Measurements from ENCODE around the gene LGALS7B.
"Not testable (repeated sequence)": the region's sequence is repeated elsewhere in the genome, so short reads cannot be mapped to it uniquely, and the experiment has no call there.

The LGALS7B gene

DNA sequence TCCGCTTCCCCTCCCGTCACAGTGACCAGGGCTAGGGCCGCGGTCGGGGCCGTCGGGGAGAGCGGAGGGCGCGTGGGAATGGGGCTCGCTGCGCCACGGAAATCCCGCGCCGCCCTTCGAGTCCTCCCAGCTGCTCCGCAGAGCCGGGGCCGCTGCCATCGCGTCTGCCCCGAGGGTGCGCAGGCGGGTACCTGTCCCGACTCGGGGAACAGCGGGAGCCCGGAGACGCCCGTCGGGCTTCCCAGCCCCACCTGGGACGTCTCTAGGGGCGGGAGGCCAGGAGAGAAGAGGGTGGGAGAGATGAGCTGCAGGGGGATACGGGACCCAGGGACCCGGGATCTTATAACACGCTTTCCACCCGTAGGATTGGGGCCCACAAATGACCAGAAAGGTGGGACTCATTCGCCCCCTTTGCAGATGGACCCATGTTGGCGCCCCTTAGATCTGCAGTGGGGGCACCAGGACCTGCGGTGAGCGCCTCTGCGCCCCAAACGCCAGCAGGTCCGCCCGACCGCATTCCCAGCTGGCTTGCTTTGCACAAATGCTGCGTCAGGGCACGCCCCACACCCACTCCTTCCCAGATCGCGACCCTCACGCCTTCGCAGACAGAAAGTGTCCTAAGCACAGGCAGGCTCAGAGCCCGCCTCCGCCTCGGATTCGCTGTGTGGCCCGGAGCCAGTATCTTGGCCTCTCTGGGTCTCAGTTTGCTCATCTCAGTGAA lies 18.6 kb upstream of the LGALS7B start:
- DNase-seq, result not testable (repeated sequence)

DNA sequence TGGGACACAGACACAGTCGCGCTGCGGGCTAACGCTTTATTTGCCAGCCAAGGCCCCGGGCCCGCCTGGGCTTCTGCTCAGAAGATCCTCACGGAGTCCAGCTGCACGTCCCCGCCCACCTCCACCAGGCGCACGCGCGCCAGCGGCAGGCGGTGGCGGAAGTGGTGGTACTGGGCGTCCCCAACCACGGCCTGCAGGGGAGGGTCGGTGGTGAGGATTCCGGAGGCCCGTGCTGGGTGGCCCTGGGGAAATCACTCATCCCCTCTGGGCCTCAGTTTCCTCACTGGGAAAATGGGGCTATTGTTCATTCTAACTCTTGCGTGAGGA lies 18.1 kb upstream of the LGALS7B start:
- DNase-seq, result not testable (repeated sequence)

DNA sequence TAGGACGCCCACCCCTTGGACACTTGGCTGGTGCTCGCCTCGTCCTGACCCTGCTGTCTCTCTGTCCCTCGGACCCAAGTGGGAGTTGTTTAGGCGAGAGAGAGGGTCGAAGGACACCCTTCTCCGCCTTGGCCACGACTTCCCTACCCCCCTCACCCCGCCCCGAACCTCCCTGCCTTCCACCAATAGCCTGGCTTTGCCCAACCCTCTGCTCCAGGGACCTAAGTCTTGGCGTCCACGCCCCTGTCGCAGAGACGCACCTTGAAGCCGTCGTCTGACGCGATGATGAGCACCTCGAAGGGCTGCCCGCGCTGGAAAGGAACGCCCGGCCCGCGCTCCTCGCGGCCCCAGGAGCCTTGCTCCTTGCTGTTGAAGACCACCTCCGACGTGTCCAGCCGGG lies 17.4 kb upstream of the LGALS7B start:
- DNase-seq, result not testable (repeated sequence)

DNA sequence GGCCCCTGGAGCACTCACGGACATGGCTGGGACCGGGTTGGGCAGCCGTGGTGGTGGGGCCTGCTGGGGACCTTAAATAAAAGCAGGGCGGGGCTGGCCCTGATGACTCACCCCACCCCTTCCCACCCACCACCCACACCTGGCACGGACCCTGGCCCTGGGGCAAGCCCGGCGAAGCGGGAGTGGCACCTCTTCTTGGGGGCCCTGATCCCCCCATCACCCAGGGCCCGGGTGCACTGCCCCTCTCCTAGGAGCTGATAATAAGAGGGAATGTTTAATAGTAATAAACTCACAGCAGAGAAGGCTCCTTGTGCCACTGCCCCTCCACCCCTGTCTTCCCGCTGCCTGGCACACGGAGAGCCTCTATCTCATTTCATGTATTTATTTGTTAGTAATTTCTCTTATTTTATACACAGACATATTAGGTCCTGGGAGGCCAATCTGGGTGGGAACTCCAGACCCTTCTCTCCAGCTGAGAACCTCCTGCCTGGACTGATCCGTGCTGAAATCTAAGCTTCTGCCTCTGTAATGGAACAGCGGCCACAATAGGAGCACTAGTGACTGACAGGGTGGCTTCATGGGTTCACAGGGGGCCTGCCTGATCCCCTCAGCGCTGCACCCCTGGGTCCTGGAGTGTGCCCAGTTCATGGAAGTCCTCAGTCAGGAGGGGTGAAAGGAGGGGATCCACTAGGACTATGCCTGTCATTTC lies 15.4 kb upstream of the LGALS7B start, which contains the start of gene LGALS7:
TSS of gene LGALS7 (minus strand) at position 49 of the 709 bp plus-strand sequence. CDS start at position 24, 25 bp downstream.
- DNase-seq, result no peak

DNA sequence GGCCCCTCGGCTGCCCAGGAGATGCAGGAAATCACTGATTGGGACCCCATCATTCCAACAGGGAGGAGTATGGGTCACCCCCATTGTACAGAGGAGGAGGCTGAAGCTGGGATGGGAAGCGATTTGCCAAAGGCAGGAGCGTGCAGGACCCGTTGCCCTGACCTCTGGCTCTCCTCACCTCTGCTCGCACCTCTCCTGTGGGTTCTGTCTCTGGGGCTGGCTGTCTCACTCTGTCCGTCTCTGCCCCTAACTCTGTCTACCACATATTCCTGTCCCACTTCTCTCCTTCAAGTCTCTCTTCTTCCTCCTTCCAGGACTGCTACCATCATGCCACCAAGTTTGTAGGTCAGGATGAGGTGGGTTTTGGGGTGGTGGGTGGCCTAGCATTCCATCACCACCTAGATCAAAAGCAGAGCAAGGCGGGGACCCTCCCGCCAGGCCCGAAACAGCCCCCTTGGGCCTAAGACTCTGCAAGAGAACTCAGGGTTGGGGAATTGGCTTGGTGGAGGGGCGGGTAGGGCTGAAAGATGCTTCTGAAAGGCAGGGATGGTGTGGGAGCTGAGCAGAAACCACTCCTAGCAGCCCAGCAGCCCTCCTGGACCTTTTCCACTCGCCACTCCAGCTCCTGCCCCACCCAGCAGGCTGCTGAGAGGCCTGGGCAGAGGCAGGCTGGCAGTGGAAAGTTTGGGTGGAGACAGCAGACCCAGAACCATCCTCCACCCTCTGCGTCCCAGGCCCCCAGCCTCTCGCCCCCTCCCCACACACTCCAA lies 14.6 kb upstream of the LGALS7B start:
- DNase-seq, result no peak

DNA sequence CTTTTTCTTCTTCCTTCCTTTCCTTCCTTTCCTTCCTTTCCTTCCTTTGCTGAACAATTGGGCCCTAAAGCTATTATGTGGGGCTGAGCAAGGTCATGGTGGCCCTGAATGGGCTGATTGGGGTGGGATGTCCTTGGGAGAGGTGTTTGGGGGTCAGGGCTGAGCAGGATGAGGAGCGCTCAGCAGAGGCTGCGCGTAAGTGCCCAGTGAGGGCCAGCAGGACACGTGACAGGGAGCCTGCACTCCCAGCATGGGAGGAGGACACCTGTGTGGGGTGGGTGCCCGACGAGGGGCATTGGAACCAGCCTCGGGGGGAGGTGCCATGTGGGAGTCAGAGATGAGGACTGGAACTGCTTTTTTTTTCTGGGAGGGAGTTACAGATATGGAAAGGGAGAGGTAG lies 10.3 kb upstream of the LGALS7B start:
- DNase-seq, result no peak

DNA sequence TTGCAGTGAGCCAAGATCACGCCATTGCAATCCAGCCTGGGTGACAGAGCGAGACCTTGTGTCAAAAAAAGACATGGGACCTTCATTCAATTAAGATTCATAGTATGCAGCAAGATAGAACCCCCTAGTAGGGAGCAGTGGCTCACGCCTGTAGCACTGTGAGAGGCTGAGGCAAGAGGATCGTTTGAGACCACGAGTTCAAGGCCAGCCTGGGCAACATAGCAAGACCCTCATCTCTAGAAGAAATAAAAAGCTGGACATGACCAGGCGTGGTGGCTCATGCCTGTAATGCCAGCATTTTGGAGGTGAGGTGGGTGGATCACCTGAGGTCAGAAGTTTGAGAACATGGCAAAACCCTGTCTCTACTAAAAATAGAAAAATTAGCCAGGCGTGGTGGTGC lies 8.6 kb upstream of the LGALS7B start:
- no peak for DNase-seq

DNA sequence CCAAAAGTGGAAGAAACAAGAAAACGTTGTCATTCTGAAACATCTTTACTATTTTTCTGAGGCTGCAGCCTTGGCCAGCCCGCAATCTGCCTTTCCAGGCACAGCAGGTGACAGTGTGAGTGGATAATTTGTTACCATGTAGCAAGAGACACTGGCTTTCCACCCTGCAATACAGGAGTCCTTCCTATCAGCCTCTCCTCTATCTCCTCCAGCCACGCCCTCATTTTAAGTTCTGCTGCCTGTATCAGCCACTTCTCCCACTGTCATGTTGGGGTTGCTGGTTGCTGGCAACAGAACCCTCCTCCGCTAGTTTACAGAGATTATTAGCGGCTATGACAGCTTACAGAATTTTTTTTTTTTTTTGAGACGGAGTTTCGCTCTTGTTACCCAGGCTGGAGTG lies 7.9 kb upstream of the LGALS7B start:
- DNase-seq, result no peak

DNA sequence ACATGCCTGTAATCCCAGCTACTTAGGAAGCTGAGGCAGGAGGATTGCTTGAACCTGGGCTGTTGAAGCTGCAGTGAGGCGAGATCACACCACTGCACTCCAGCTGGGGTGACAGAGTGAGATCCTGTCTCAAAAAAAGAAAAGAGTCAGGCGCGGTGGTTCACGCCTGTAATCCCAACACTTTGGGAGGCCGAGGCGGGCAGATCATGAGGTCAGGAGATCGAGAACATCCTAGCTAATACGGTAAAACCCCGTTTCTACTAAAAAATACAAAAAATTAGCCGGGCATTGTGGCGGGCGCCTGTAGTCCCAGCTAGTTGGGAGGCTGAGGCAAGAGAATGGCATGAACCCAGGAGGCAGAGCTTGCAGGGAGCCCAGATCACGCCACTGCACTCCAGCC lies 6.8 kb upstream of the LGALS7B start:
- DNase-seq, result not testable (repeated sequence)

DNA sequence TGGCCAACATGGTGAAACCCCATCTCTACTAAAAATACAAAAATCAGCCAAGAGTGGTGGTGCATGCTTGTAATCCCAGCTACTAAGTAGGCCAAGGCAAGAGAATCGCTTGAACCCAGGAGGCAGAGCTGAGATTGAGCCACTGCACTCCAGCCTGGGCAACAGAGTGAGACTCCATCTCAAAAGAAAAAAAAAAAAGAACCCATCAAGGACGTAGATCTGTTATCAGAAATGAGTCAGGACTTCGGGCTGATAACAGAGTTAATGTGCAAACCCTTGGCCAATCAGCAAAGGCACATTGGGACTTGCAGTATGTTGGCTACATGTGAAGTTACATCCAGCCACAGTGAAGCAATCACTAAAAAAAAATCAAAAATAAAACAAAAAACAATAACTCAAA lies 4.8 kb upstream of the LGALS7B start:
- no peak for DNase-seq

DNA sequence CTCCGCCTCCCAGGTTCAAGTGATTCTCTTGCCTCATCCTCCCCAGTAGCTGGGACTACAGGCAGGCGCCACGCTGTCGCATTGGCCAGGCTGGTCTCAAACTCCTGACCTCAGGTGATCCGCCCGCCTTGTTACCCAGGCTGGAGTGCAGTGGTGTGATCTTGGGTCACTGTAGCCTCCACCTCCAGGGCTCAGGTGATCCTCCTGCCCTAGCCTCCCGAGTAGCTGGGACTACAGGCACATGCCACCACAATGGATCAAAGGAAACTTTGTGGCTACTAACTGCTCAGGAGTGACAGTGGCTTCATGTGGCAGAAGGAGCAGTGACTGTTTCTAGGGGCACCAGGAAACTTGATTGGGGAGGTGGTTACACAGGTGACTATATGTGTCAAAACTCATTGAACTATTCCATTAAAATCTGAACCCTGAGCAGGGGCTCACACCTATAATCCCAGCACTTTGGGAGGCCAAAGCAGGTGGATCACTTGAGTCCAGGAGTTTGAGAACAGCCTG lies 3.8 kb upstream of the LGALS7B start:
- no peak for DNase-seq

DNA sequence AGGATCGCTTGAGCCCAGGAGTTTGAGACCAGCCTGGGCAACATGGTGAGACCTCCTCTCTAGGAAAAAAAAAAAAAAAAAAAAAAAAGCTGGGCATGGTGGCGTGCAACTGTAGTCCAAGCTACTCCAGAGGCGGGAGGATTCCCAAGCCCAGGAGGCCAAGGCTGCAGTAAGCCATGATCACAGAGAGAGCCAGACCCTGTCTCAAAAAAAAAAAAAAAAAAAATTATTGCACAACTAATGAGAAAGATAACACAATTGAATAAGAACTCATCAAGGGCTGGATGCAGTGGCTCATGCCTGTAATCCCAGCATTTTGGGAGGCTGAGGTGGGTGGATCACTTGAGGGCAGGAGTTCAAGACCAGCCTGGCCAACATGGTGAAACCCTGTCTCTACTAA lies 2.9 kb upstream of the LGALS7B start:
- DNase-seq, result not testable (repeated sequence)

DNA sequence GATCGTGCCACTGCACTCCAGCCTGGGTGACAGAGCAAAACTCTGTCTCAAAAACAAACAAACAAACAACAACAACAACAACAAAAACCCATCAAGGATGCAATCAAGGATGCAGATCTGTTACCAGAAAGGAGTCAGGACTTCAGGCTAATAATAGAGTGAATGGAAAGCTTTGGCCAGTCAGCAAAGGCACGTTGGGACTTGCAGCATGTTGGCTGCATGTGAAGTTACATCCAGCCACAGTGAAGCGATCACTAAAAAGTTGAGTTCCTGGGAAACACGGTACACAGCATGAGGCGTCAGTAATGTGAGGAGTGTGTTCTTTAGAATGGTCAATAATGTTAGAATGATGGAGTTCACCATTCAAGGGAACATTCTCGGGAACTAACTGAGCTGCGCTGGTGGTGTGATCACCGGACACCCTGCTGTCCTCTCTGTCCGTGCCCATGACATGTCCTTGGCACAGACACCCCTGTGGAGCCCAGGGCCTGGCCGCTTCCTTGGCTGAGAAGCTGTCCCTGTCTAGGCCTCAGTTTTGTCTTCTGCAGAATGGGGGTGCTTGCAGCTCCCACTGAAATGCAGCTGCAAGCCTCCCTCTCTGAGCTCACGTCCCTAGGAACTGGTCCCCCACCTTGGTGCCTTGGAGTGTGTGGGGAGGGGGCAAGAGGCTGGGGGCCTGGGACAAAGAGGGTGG lies 2.3 kb upstream of the LGALS7B start:
- DNase-seq, result no peak

DNA sequence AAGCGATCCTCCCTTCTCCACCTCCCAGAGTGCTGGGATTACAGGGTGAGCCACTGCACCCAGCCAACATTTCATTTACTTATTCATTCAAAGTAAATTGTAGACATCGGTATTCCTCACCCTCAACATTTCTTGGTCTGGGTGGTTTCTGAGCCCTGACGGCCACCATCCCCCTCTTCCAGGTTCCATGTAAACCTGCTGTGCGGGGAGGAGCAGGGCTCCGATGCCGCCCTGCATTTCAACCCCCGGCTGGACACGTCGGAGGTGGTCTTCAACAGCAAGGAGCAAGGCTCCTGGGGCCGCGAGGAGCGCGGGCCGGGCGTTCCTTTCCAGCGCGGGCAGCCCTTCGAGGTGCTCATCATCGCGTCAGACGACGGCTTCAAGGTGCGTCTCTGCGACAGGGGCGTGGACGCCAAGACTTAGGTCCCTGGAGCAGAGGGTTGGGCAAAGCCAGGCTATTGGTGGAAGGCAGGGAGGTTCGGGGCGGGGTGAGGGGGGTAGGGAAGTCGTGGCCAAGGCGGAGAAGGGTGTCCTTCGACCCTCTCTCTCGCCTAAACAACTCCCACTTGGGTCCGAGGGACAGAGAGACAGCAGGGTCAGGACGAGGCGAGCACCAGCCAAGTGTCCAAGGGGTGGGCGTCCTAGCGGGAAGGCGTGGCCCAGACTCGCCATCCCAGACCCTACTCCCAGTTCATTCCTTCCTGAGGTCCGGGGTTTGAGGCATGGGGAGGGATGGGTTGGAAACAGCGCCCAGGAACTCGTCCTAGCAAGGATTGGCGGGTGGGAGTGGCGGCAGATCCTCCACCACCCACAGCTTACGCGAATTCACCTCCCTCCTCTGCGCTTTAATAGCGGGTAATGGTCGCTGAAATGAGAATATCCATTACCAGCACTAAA lies 1.8 kb downstream of the LGALS7B start:
- DNase-seq, result not testable (repeated sequence)

DNA sequence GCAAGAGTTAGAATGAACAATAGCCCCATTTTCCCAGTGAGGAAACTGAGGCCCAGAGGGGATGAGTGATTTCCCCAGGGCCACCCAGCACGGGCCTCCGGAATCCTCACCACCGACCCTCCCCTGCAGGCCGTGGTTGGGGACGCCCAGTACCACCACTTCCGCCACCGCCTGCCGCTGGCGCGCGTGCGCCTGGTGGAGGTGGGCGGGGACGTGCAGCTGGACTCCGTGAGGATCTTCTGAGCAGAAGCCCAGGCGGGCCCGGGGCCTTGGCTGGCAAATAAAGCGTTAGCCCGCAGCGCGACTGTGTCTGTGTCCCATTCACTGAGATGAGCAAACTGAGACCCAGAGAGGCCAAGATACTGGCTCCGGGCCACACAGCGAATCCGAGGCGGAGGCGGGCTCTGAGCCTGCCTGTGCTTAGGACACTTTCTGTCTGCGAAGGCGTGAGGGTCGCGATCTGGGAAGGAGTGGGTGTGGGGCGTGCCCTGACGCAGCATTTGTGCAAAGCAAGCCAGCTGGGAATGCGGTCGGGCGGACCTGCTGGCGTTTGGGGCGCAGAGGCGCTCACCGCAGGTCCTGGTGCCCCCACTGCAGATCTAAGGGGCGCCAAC lies 2.6 kb downstream of the LGALS7B start:
- not testable (repeated sequence) for DNase-seq

DNA sequence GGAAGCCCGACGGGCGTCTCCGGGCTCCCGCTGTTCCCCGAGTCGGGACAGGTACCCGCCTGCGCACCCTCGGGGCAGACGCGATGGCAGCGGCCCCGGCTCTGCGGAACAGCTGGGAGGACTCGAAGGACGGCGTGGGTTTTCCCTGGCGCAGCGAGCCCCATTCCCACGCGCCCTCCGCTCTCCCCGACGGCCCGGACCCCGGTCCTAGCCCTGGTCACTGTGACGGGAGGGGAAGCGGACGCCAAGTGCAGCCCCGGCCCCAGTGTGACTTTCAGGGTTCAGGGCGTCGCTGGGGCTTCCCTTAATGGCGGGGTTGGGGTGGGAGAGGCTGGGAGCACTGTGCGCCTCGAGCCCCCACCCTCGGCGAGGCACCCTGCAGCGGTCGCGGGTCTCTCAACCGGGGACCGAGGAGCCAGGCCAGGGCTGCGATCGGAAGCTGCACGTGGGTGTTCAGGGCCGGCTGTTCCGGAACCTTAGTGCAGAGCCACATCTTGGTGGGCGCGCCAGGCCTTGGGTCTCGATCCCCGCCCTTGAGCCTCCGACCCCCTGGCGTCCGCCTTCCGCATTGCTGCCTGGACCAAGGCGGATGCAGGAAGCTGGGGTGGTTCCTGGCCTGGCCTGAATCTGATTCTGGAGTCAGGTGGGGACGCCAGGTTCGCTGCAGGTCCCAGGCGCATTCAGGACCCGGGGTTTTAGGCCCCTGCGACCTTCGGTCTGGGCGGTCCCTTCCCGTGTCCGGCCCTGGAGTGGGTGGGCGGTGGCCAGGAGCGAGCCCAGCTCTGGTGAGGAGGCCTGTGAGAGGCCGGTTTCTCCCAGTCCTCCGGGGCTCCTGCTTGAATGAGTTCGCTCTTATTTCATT lies 3.5 kb downstream of the LGALS7B start:
- no peak for DNase-seq

DNA sequence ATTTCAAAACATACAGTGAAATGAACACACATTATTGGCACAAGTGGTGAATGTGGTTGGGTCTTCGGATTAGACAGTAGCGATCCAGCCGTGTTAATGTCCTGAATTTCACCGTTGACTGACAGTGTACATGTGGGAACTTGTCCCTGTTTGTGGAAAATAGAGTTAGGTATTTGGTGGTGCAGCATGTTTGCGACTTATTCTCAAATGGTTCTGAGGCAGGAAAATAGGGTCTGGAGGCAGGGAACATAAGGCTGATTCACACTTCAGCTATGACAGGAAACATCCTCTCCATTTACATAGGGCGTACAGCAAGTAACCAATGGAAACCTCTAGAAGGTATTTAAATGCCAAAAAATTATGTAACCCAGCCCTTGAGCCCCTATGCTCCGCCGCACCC lies 4.2 kb downstream of the LGALS7B start:
- no peak for DNase-seq

DNA sequence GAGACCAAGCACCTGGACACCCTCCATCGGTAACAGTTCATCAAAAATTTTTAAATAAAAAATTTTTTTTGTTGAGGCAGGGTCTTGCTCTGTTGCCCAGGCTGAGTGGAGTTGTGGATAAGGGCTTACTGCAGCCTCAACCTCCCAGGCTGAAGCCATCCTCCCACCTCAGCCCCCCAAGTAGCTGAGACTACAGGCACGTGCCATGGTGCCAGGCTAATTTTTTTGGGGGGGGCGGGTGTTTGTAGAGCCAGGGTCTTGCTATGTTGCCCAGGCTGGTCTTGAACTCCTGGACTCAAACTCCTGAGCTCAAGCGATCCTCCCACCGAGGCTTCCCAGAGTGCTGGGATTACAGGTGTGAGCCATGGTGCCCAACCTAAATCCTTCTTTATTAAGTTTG lies 4.7 kb downstream of the LGALS7B start:
- DNase-seq, result no peak

DNA sequence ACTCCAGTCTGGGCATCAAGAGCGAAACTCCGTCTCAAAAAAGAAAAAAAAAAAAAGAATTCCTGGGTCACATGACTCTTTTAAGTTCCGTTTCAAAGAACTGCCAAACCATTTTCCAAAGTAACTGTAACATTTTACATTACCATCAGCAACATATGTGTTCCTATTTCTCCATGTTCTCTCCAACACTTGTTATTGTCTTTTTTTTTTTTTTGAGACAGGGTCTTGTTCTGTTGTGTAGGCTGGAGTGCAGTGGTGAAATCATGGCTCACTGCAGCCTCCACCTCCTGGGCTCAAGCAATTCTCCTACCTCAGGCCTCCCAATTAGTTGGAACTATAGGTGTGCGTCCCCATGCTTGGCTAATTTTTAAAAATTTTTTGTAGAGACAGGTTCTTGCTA lies 6.5 kb downstream of the LGALS7B start:
- DNase-seq, result no peak

DNA sequence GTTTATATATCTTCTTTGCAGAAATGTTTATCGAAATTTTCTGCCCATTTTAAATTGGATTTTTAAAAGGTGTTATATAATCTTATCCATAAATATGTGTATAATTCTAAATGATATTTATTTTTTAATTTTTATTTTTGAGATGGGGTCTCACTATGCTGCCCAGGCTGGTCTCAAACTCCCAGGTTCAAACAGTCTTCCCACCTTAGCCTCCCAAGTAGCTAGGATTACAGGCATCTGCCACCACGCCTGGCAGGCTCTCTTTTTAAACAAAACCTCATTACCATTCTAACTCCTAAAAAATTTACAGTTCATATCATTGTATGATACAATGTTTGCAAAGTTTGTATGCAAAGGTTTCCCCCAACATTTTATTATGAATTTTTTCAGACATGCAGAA lies 7.2 kb downstream of the LGALS7B start:
- no peak for DNase-seq
